CD4-positive, CD25-positive, alpha-beta regulatory T cell (primary cell): ENCODE data around the gene MEP1A. TPM values are rescaled to one million over a fixed set of nuclear protein-coding genes. Genes with fewer than 3 reads are reported as not detected.
"Not testable (repeated sequence)": the region's sequence is repeated elsewhere in the genome, so short reads cannot be mapped to it uniquely, and the experiment has no call there.

Experiments used
- ATAC-seq, 2 donors: fragments of 150-1000 bp; cut with Tn5 transposase; one replicate each; pipeline ENCODE4 v1.10.0; 2021; ENCODE audit warnings: low read depth in 2 of 2, moderate number of reproducible peaks in 2 of 2, moderate library complexity in 1 of 2
- DNase-seq, 3 donors: peaks; one replicate each; pipeline versions ENCODE4 v3.0.0 to v3.0.0-alpha.2; 2012 to 2022; ENCODE audit warnings: mixed read lengths in 1 of 3
- H3K27ac ChIP-seq: one replicate; pipeline ENCODE4 v1.7.0; 2013; ENCODE audit warnings: mild to moderate bottlenecking, low read length; ENCODE audit not compliant: insufficient read depth, poor library complexity, severe bottlenecking
- H3K27me3 ChIP-seq: one replicate; pipeline ENCODE4 v1.7.0; 2013; ENCODE audit warnings: low read length; ENCODE audit not compliant: control insufficient read depth, insufficient read depth
- H3K36me3 ChIP-seq: one replicate; pipeline ENCODE4 v1.7.0; 2013; ENCODE audit warnings: mild to moderate bottlenecking, low read length, moderate library complexity; ENCODE audit not compliant: control insufficient read depth, insufficient read depth
- H3K4me1 ChIP-seq: 2 replicates; pipeline ENCODE4 v1.7.0; 2013; ENCODE audit warnings: mild to moderate bottlenecking, low read length; ENCODE audit not compliant: insufficient read depth, control insufficient read depth, poor library complexity, severe bottlenecking
- H3K4me3 ChIP-seq: one replicate; pipeline ENCODE4 v1.7.0; 2013; ENCODE audit warnings: low read depth, mild to moderate bottlenecking, low read length, moderate library complexity
- H3K9me3 ChIP-seq, 2 experiments: 1 replicate in 1 of 2; 2 replicates in 1 of 2; pipeline ENCODE4 v1.7.0; 2013; ENCODE audit warnings: low read length in 2 of 2, mild to moderate bottlenecking in 1 of 2, moderate library complexity in 1 of 2; ENCODE audit not compliant: control insufficient read depth in 2 of 2
- H3K27ac Mint-ChIP-seq, 3 donors: one replicate each; pipeline ENCODE4 v1.8.0; 2020 to 2022; ENCODE audit warnings: mild to moderate bottlenecking in 3 of 3, mixed read lengths in 3 of 3, moderate library complexity in 2 of 3
- H3K27me3 Mint-ChIP-seq: one replicate; pipeline ENCODE4 v1.8.0; 2022; ENCODE audit warnings: mild to moderate bottlenecking, mixed read lengths
- H3K36me3 Mint-ChIP-seq: one replicate; pipeline ENCODE4 v1.8.0; 2020; ENCODE audit warnings: mixed read lengths
- H3K4me1 Mint-ChIP-seq, 4 donors: one replicate each; pipeline ENCODE4 v1.8.0; 2020 to 2022; ENCODE audit warnings: mixed read lengths in 4 of 4, mild to moderate bottlenecking in 1 of 4
- H3K4me3 Mint-ChIP-seq, 4 donors: one replicate each; pipeline ENCODE4 v1.8.0; 2020 to 2022; ENCODE audit warnings: mild to moderate bottlenecking in 4 of 4, mixed read lengths in 4 of 4, moderate library complexity in 3 of 4
- H3K9me3 Mint-ChIP-seq, 7 donors: one replicate each; pipeline ENCODE4 v1.8.0; 2020 to 2022; ENCODE audit warnings: mixed read lengths in 7 of 7, mild to moderate bottlenecking in 3 of 7, moderate library complexity in 2 of 7
- polyA plus RNA-seq, 4 donors: library from polyadenylated mRNA; unstranded; fragments of 300-500 nt; fragmentation: Illumina TruSeq; gene quantifications; one replicate each; pipeline ENCODE4 v1.2.3, GENCODE V29; 2021
- total RNA-seq: library from RNA; stranded (reverse); gene quantifications from one replicate; pipeline ENCODE4 v1.2.3, GENCODE V29; 2022

The MEP1A gene
- total and polyA plus RNA-seq, 5 donors from 2014 or later, result not detected

DNA sequence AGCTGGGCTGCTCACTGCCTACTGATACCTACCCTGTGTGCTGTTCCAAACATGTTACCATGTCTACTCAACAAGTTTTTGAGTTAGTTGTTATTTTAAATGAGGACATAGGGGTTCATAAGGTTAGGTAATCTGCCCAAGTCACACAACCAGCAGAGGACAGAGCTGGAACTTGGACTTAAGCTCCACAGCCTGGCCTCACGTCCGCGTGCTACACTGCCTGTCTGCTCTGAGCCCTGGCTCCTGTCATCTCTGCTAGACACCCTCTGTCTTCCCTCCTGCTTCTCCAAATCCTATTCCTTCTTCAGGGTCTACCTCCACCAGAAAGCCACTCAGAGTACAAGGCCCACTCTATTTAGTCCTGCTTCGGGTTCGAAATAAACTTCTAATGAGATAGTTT, 28.2 kb upstream of the MEP1A start:
- no peak for DNase-seq
- Histone ChIP-seq H3K36me3 (no peaks in the 10 kb centered on the region), H3K4me1 (no peaks in the 10 kb centered on the region), H3K9me3 (no peaks in the 10 kb centered on the region), H3K27ac (no peak overlapping the region), H3K4me3 (no peak overlapping the region), H3K27me3 (no peaks in the 10 kb centered on the region)
- Mint-ChIP-seq H3K27ac (no peak overlapping the region), H3K27me3 (no peaks in the 10 kb centered on the region), H3K9me3 (peaks cover 0 to 7% (median 4%) of the 10 kb centered on the region in 7 donors), H3K36me3 (no peaks in the 10 kb centered on the region), H3K4me1 (no peaks in the 10 kb centered on the region), H3K4me3 (no peak overlapping the region)
- ATAC-seq, result no peak

DNA sequence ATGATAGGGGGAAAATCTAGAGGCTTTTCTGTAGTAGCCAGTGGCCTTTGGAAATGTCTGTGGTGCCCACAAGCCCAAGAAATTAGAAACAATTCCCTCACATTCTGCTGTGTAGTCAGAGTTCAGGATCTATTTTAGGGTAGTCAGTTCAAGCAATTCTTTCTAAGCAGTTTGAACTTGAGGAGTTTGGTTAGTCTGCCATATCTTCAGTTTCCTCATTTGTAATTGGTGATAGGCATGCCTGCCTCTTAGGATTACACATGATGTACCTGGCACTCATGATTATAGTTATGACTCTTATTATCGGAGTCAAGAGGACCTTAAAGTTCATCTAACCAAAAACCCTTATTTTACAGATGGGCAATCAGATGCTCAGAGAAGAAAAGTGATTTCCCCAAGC, 21.2 kb upstream of the MEP1A start:
- ATAC-seq (no peak), DNase-seq (no peak)
- Histone ChIP-seq H3K27me3 (no peaks in the 10 kb centered on the region), H3K27ac (no peak overlapping the region), H3K4me3 (no peak overlapping the region), H3K4me1 (no peaks in the 10 kb centered on the region), H3K36me3 (no peaks in the 10 kb centered on the region), H3K9me3 (no peaks in the 10 kb centered on the region)
- Mint-ChIP-seq H3K4me1 (peaks cover 0 to 2% (median 0%) of the 10 kb centered on the region in 4 donors), H3K9me3 (peaks cover 0 to 7% (median 0%) of the 10 kb centered on the region in 7 donors), H3K27ac (no peak overlapping the region), H3K36me3 (no peaks in the 10 kb centered on the region), H3K27me3 (no peaks in the 10 kb centered on the region), H3K4me3 (no peak overlapping the region)

DNA sequence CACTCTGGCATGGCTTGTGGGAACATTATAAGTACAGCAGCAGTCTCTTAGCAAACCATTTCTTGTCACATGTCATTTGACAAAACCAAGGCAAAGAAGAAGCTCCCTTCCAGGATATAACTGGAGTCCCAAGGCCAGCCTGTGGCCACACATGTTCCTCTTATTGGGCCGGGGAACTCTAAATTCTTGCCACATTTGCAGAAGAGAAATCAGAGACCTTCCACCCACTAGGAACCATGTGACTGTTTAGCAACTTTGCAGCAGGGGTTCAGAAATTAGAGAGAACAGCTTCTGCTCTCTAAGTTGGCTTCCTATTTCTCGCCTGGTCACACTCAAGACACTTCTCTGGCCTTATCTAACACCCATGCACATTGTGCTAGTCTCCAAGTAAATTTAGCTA, 20.4 kb upstream of the MEP1A start:
- no peaks in the 10 kb centered on the region for H3K36me3 ChIP-seq
- Mint-ChIP-seq H3K36me3 (no peaks in the 10 kb centered on the region), H3K9me3 (peaks cover 0 to 6% (median 0%) of the 10 kb centered on the region in 7 donors), H3K27me3 (no peaks in the 10 kb centered on the region), H3K27ac (no peak overlapping the region), H3K4me3 (no peak overlapping the region), H3K4me1 (peaks cover 0 to 2% (median 0%) of the 10 kb centered on the region in 4 donors)
- H3K27ac ChIP-seq, result no peak overlapping the region
- DNase-seq, result no peak
- H3K4me1 ChIP-seq, result no peaks in the 10 kb centered on the region
- no peaks in the 10 kb centered on the region for H3K9me3 ChIP-seq
- H3K4me3 ChIP-seq, result no peak overlapping the region
- no peaks in the 10 kb centered on the region for H3K27me3 ChIP-seq
- no peak for ATAC-seq

DNA sequence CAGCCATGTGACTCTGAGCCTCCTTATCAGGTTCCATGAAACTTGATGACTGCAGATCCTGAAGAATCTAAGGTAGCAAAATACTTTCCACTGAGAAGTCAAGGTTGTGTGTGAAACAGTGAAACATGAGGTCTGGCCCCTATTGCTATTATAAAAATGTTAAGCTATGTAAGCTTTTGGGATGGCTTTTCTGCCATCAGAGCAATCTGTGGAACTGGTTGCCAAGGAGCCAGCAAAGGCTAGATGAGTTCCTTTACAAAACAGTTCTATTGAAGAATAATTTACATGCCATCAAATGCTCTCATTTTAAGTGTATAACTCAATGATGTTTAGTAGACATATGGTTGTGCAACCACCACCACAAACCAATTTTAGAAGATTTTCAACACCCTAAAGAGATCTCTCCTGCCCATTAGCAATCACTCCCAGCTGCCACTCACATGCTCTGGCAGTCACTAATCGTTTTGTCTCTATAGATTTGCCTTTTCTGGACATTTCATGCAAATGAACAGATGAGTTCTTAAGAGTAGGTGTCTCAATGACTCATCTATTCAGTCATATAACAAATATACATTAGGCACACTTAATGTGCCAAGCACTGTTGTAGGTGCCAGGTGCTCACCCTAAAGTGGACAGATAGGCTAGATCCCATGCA, 19.9 kb upstream of the MEP1A start:
- H3K36me3 ChIP-seq, result no peaks in the 10 kb centered on the region
- no peaks in the 10 kb centered on the region for H3K9me3 ChIP-seq
- no peaks in the 10 kb centered on the region for H3K27me3 Mint-ChIP-seq
- no peak overlapping the region for H3K4me3 Mint-ChIP-seq
- no peak overlapping the region for H3K27ac Mint-ChIP-seq
- peaks cover 0 to 4% (median 0%) of the 10 kb centered on the region in 7 donors for H3K9me3 Mint-ChIP-seq
- DNase-seq (no peak), ATAC-seq (no peak)
- H3K4me1 Mint-ChIP-seq, result peaks cover 0 to 2% (median 0%) of the 10 kb centered on the region in 4 donors
- no peaks in the 10 kb centered on the region for H3K4me1 ChIP-seq
- H3K27me3 ChIP-seq, result no peaks in the 10 kb centered on the region
- H3K4me3 ChIP-seq, result no peak overlapping the region
- H3K27ac ChIP-seq, result no peak overlapping the region
- no peaks in the 10 kb centered on the region for H3K36me3 Mint-ChIP-seq

DNA sequence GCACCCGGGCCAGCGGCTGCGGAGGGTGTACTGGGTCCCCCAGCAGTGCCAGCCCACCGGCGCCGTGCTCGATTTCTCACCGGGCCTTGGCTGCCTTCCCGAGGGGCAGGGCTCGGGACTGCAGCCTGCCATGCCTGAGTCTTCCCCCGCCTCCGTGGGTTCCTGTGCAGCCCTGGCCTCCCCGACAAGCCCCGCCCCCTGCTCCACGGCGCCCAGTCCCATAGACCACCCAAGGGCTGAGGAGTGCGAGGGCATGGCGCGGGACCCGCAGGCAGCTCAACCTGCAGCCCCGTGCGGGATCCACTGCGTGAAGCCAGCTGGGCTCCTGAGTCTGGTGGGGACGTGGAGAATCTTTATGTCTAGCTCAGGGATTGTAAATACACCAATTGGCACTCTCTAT, 18.5 kb upstream of the MEP1A start:
- H3K4me1 Mint-ChIP-seq, H3K27me3 Mint-ChIP-seq, DNase-seq, H3K4me3 ChIP-seq, H3K27me3 ChIP-seq, H3K36me3 ChIP-seq, ATAC-seq, H3K4me3 Mint-ChIP-seq, H3K27ac ChIP-seq, H3K36me3 Mint-ChIP-seq, H3K9me3 Mint-ChIP-seq, H3K4me1 ChIP-seq, H3K9me3 ChIP-seq, H3K27ac Mint-ChIP-seq: not testable (repeated sequence)

DNA sequence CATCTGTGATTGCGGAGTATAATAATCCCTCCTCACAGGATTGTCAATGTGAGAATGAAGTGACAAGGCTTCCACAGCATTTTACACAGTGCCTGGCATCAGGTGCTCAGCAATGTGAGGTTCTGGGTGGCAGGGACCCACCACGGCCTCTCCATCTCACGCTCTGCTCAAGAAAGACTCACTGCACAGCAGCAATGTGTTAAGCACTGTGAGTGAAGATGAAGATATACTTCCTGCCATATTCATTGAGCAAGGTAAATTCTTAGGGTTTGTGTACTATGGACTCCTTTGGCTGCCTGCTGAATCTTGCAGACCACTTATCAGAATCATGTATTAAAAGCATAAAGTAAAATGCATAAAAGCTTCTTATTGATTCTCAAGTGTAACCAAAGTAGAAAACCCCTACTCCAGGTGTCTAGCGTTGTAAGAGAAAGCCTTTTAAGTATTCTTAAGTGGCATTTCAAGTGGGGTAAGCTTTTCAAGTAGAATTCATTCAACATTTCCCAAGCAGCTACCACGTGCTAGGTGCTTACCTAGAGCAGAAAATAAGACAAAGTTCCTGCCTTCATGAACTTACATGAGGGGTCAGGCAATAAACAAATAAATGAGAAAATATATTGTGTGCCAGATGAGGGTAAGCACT, 17.0 kb upstream of the MEP1A start:
- no peaks in the 10 kb centered on the region for H3K4me1 ChIP-seq
- H3K27ac ChIP-seq, result no peak overlapping the region
- no peaks in the 10 kb centered on the region for H3K27me3 Mint-ChIP-seq
- no peak for ATAC-seq
- no peaks in the 10 kb centered on the region for H3K9me3 ChIP-seq
- H3K36me3 Mint-ChIP-seq, result no peaks in the 10 kb centered on the region
- peaks cover 0 to 2% (median 0%) of the 10 kb centered on the region in 7 donors for H3K9me3 Mint-ChIP-seq
- H3K4me3 ChIP-seq, result no peak overlapping the region
- H3K4me1 Mint-ChIP-seq, result peaks cover 0 to under 1% (median 0%) of the 10 kb centered on the region in 4 donors
- H3K4me3 Mint-ChIP-seq, result no peak overlapping the region
- H3K27me3 ChIP-seq, result no peaks in the 10 kb centered on the region
- no peak overlapping the region for H3K27ac Mint-ChIP-seq
- no peak for DNase-seq
- no peaks in the 10 kb centered on the region for H3K36me3 ChIP-seq

DNA sequence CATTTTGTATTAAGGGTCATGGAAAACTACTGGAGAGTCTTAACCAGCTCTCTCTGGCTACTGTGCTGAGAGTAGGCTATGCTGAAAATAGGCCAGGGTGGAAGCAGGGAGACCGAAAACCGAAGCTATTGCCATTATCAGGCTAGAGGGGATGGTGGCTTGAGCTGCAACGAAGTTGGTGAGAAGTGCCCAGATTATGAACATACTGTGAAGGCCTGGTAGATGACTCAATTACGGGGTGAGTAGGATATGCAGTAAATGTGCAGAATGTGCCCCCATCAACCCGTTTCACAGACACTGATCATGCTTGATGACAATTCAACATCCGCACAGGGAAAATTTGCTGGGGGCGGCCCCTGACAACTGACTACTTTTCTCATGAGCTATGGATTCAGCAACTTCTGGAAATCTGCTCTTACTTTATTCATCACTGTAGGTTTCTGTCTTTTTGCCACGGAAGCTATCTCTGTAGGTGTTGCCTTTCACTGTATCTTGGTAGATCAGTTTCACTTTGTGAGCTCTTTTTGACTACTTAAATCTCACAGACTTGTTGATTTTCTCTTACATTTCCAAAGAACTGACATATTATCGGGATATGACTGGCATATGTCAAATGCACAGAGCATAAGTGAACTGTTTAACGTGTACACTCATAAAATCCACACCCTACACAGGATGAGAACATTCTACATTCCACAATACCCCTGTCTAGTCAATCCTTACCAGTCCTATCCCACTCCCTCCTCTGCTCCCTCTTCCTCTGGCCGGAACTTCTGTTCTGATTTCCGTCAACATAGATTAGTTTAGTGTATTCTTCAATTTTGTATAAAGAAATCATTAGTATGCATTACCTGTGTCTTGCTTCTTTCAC, 15.5 kb upstream of the MEP1A start:
- Mint-ChIP-seq H3K9me3 (no peaks in the 10 kb centered on the region), H3K27ac (no peak overlapping the region), H3K36me3 (no peaks in the 10 kb centered on the region), H3K27me3 (no peaks in the 10 kb centered on the region), H3K4me3 (no peak overlapping the region), H3K4me1 (no peaks in the 10 kb centered on the region)
- Histone ChIP-seq H3K4me1 (no peaks in the 10 kb centered on the region), H3K4me3 (no peak overlapping the region), H3K36me3 (no peaks in the 10 kb centered on the region), H3K27ac (no peak overlapping the region), H3K27me3 (no peaks in the 10 kb centered on the region), H3K9me3 (no peaks in the 10 kb centered on the region)
- DNase-seq, result no peak
- no peak for ATAC-seq
